Neuronal stem cell (in vitro differentiated cells): ENCODE data around the gene FGF7.
A peak's percentile ranks its signal among the peaks of the same experiment; 100 is the strongest.

Experiments
- DNase-seq: peaks from one replicate; pipeline ENCODE4 v3.0.0-alpha.2; 2013; ENCODE audit warnings: low spot score
- H2AFZ ChIP-seq: one replicate; pipeline ENCODE4 v1.6.1; 2013; ENCODE audit warnings: mild to moderate bottlenecking, low read length, inconsistent platforms
- H2AK5ac ChIP-seq: 2 replicates; pipeline ENCODE4 v1.6.1; 2013; ENCODE audit warnings: low read depth, mild to moderate bottlenecking, inconsistent platforms, low read length, moderate library complexity, mixed read lengths
- H2BK120ac ChIP-seq: 2 replicates; pipeline ENCODE4 v1.6.1; 2013; ENCODE audit warnings: low read depth, mild to moderate bottlenecking, inconsistent platforms, low read length, moderate library complexity, mixed read lengths
- H2BK12ac ChIP-seq: one replicate; pipeline ENCODE4 v1.6.1; 2013; ENCODE audit warnings: low read length, inconsistent platforms
- H2BK15ac ChIP-seq: 2 replicates; pipeline ENCODE4 v1.6.1; 2013; ENCODE audit warnings: mild to moderate bottlenecking, low read length, inconsistent platforms, mixed read lengths
- H2BK5ac ChIP-seq: one replicate; pipeline ENCODE4 v1.6.1; 2013; ENCODE audit warnings: inconsistent platforms, mild to moderate bottlenecking, low read length, moderate library complexity
- H3K14ac ChIP-seq: one replicate; pipeline ENCODE4 v1.6.1; 2013; ENCODE audit warnings: low read length, inconsistent platforms
- H3K18ac ChIP-seq: 2 replicates; pipeline ENCODE4 v1.6.1; 2013; ENCODE audit warnings: low read length, inconsistent platforms
- H3K23ac ChIP-seq: 2 replicates; pipeline ENCODE4 v1.6.1; 2013; ENCODE audit warnings: low read depth, mild to moderate bottlenecking, mixed read lengths, low read length, inconsistent platforms; ENCODE audit not compliant: poor library complexity
- H3K27ac ChIP-seq: replicated peaks from 3 replicates; pipeline ENCODE4 v1.5.1; 2013; ENCODE audit warnings: low read length, inconsistent platforms
- H3K27me3 ChIP-seq, 3 experiments: 2 replicates each; pipeline ENCODE4 v1.6.1; 2013; ENCODE audit warnings: low read length in 3 of 3, mild to moderate bottlenecking in 2 of 3, inconsistent platforms in 1 of 3, low read depth in 1 of 3, mixed read lengths in 1 of 3, moderate library complexity in 1 of 3; ENCODE audit not compliant: control insufficient read depth in 3 of 3, insufficient read depth in 3 of 3
- H3K36me3 ChIP-seq, 2 donors: replicated peaks in 1 of 2; 2 replicates each; pipeline ENCODE4 v1.6.1; 2013; ENCODE audit warnings: low read length in 2 of 2; ENCODE audit not compliant: control insufficient read depth in 2 of 2, insufficient read depth in 2 of 2
- H3K4ac ChIP-seq: 2 replicates; pipeline ENCODE4 v1.6.1; 2013; ENCODE audit warnings: inconsistent platforms, mild to moderate bottlenecking, low read length, moderate library complexity
- H3K4me1 ChIP-seq, 2 donors: 1 replicate in 1 of 2; 2 replicates in 1 of 2; pipeline ENCODE4 v1.6.1; 2013; ENCODE audit warnings: low read length in 2 of 2, low read depth in 1 of 2; ENCODE audit not compliant: control insufficient read depth in 2 of 2, insufficient read depth in 1 of 2
- H3K4me2 ChIP-seq: one replicate; pipeline ENCODE4 v1.6.1; 2013; ENCODE audit warnings: mild to moderate bottlenecking, low read length, inconsistent platforms; ENCODE audit not compliant: insufficient read depth, poor library complexity, severe bottlenecking
- H3K4me3 ChIP-seq, 2 donors: 2 replicates each; pipeline ENCODE4 v1.5.1; 2013; ENCODE audit warnings: low read length in 2 of 2, mild to moderate bottlenecking in 2 of 2, inconsistent platforms in 1 of 2, moderate library complexity in 1 of 2
- H3K79me1 ChIP-seq: one replicate; pipeline ENCODE4 v1.6.1; 2013; ENCODE audit warnings: low read depth, mild to moderate bottlenecking, inconsistent platforms, low read length, moderate library complexity
- H3K9ac ChIP-seq: one replicate; pipeline ENCODE4 v1.6.1; 2013; ENCODE audit warnings: mild to moderate bottlenecking, low read depth, low read length, inconsistent platforms; ENCODE audit not compliant: poor library complexity
- H3K9me3 ChIP-seq, 2 donors: replicated peaks in 1 of 2; 2 replicates each; pipeline versions ENCODE3 to v1.6.1; 2013; ENCODE audit warnings: low read length in 2 of 2, mild to moderate bottlenecking in 2 of 2, inconsistent platforms in 1 of 2, low read depth in 1 of 2, mixed read lengths in 1 of 2, moderate library complexity in 1 of 2; ENCODE audit not compliant: control insufficient read depth in 2 of 2, insufficient read depth in 1 of 2
- H4K8ac ChIP-seq: one replicate; pipeline ENCODE4 v1.6.1; 2013; ENCODE audit warnings: low read depth, mild to moderate bottlenecking, inconsistent platforms, low read length, moderate library complexity
- H4K91ac ChIP-seq: one replicate; pipeline ENCODE4 v1.6.1; 2013; ENCODE audit warnings: low read length, low read depth, mild to moderate bottlenecking, inconsistent platforms; ENCODE audit not compliant: poor library complexity
- WGBS, 2 donors: extraction: QIAGEN DNeasy Blood & Tissue Kit; methylation state at CpG; one replicate each; pipeline ENCODE4 v1.1.7; 2013; ENCODE audit warnings: missing lambda C conversion rate in 2 of 2, mixed read lengths in 1 of 2; ENCODE audit not compliant: insufficient read length in 2 of 2, insufficient replicate concordance in 1 of 2; ENCODE audit errors: extremely low coverage in 2 of 2; 5-methylcytosine and 5-hydroxymethylcytosine counted together

FGF7 gene

DNA sequence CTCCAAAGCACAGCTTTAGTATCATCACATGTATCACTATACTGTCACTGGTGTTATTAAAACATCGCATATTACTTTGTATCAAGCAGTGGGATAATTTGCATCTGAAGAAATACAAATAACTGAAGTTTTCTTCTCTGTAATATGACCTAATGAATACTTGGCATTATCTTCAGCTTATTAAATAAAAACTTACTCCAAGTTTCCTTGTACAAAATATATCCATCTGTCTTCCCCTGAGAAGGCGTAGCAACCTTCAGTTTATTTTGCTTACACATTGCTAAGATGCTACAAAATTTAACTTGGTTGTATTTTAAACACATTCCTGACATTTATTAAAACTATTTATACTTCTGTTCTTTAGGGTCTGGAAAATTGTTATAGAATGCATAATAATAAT, 13.7 kb downstream of the FGF7 start:
- H4K8ac ChIP-seq = no peak overlapping the region
- H3K27me3 ChIP-seq = no peaks in the 10 kb centered on the region
- no peak overlapping the region for H3K18ac ChIP-seq
- WGBS, 2 donors = no CpG with 5 or more reads among the region's 2 CpGs
- H3K9ac ChIP-seq = no peak overlapping the region
- H3K36me3 ChIP-seq = no peaks in the 10 kb centered on the region
- H3K27ac ChIP-seq = no peak overlapping the region
- H3K23ac ChIP-seq = no peak overlapping the region
- no peak overlapping the region for H3K4me3 ChIP-seq
- no peak overlapping the region for H2AK5ac ChIP-seq
- no peak overlapping the region for H2BK5ac ChIP-seq
- H3K4me2 ChIP-seq = no peak overlapping the region
- no peak overlapping the region for H2AFZ ChIP-seq
- no peaks in the 10 kb centered on the region for H3K9me3 ChIP-seq
- H2BK12ac ChIP-seq = no peak overlapping the region
- H3K79me1 ChIP-seq = no peaks in the 10 kb centered on the region
- H3K4me1 ChIP-seq = no peaks in the 10 kb centered on the region
- no peak overlapping the region for H2BK120ac ChIP-seq
- H4K91ac ChIP-seq = no peak overlapping the region
- H2BK15ac ChIP-seq = no peak overlapping the region
- DNase-seq = no peak
- no peak overlapping the region for H3K14ac ChIP-seq
- H3K4ac ChIP-seq = no peak overlapping the region

DNA sequence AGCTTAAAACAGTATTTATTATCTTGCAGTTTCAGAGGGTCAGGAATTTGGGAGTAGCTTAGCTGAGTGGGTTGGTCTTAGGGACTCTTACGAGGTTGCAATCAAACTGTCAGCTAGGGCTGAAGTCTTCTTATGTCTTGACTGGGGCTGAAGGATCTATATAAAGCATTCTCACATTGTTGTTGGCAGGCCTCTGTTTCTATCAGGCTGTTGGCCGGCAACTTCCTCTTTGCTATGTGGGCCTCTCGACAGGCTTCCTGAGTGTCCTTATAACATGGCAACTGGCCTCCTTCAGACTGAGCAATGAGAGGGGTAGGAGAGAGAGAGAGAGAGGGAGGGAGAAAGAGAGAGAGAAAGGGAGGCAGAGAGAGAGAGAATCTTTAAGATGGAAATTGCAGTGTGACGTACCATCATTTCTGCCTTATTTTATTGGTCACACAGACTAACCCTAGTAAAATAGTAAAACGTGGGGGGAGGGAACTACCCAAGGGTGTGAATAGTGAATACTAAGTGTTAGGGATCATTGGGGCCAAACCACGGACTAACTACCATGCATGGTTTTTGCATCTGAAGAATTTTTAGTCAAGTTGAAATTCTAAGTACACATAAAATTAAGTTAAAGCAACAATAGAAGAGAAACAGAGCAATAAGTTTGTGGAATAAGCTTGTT, 16.1 kb downstream of the FGF7 start:
- Histone ChIP-seq H3K27ac (no peak overlapping the region), H3K4ac (no peak overlapping the region), H3K4me1 (no peaks in the 10 kb centered on the region)

DNA sequence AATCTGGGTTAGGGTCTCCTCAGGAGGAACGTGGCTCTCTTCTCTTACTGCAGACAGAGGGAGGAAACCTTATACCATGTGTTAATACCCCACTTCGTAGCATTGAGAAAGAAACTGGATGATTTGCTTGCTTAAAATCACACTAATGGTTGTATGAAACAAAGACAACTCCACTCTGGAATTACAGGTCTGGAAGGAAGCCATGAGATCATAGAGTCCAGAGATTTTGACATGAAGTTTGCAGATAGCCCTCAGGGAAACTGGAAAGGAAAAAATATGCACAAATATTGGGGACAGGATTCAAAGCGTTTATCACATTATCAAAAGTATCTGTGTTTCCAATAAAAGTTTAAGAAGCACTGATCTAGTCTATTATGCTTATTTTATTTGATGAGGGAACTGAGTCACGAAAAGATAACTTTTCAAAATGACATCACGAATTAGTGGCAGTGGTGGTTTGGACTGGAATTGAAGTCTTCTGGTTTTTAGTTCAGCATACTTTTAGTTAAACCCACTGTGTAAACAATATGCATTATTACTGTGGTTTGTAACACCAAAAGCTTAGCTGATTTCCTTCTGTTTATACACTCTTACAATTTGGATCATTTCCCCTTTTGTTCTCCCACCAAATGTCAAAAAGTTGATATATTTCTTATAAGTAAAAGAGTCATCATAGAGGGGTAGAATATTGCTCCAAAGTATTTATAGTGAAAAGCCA, 16.8 kb downstream of the FGF7 start:
- Histone ChIP-seq H3K4me2 (no peak overlapping the region), H3K18ac (no peak overlapping the region), H2BK12ac (no peak overlapping the region), H3K36me3 (no peaks in the 10 kb centered on the region), H3K4me1 (no peaks in the 10 kb centered on the region), H3K23ac (no peak overlapping the region), H4K8ac (no peak overlapping the region), H4K91ac (no peak overlapping the region), H3K9me3 (no peaks in the 10 kb centered on the region), H2AK5ac (no peak overlapping the region), H3K14ac (no peak overlapping the region), H2BK120ac (no peak overlapping the region), H3K4ac (no peak overlapping the region), H3K9ac (no peak overlapping the region), H3K79me1 (no peaks in the 10 kb centered on the region), H2BK15ac (no peak overlapping the region), H2AFZ (peak overlapping the region; percentile 88), H3K4me3 (no peak overlapping the region), H3K27ac (no peak overlapping the region), H2BK5ac (no peak overlapping the region), H3K27me3 (no peaks in the 10 kb centered on the region)
- no peak for DNase-seq
- WGBS, 2 donors = no CpG with 5 or more reads among the region's 5 CpGs

More for the DNA sequence above, 16.1 kb downstream of the FGF7 start:
- no peak overlapping the region for H2AK5ac ChIP-seq
- H3K14ac ChIP-seq = no peak overlapping the region
- H3K23ac ChIP-seq = no peak overlapping the region
- H3K36me3 ChIP-seq = no peaks in the 10 kb centered on the region
- no peak overlapping the region for H3K4me2 ChIP-seq
- no peak overlapping the region for H2BK5ac ChIP-seq
- no peak overlapping the region for H2BK15ac ChIP-seq
- WGBS, 2 donors = no CpG with 5 or more reads among the region's 6 CpGs
- H3K79me1 ChIP-seq = no peaks in the 10 kb centered on the region
- no peak overlapping the region for H4K91ac ChIP-seq
- H3K9ac ChIP-seq = no peak overlapping the region
- no peak overlapping the region for H4K8ac ChIP-seq
- no peak overlapping the region for H2BK120ac ChIP-seq
- H3K9me3 ChIP-seq = no peaks in the 10 kb centered on the region
- no peak overlapping the region for H3K4me3 ChIP-seq
- no peak for DNase-seq
- H2BK12ac ChIP-seq = no peak overlapping the region
- no peaks in the 10 kb centered on the region for H3K27me3 ChIP-seq
- no peak overlapping the region for H3K18ac ChIP-seq
- peak overlapping the region; percentile 88 for H2AFZ ChIP-seq

DNA sequence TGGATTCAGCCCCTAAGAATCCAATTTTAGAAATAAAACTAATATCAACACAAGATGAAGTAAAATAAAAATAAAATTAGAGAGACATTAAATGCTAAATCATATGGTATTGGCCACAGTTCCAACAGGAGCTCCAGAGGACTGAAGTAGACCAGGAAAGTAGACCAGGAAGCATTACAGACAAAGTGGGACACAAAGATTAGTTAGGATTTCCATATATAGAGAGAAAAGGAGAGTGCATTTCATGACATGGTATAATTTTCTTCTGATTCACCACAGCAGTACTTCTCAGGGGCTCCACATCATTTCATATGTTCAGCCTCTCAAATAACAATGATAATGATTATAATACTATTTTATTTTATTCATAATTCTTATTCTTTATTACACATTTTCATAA, 18.3 kb downstream of the FGF7 start:
- no peak for DNase-seq
- Histone ChIP-seq H3K36me3 (no peaks in the 10 kb centered on the region), H3K4me1 (no peaks in the 10 kb centered on the region), H3K9ac (no peak overlapping the region), H3K27ac (no peak overlapping the region), H4K8ac (no peak overlapping the region), H3K4me3 (no peak overlapping the region), H2AFZ (peak overlapping the region; percentile 46), H2BK15ac (no peak overlapping the region), H3K27me3 (no peaks in the 10 kb centered on the region), H3K23ac (no peak overlapping the region), H4K91ac (no peak overlapping the region), H3K14ac (no peak overlapping the region), H3K18ac (no peak overlapping the region), H3K4me2 (no peak overlapping the region), H2BK120ac (no peak overlapping the region), H2BK12ac (no peak overlapping the region), H3K4ac (no peak overlapping the region), H2AK5ac (no peak overlapping the region), H3K79me1 (no peaks in the 10 kb centered on the region), H3K9me3 (no peaks in the 10 kb centered on the region), H2BK5ac (no peak overlapping the region)
